IMR-90 (cell line): ENCODE measurements around the gene ELP2. TPM values are rescaled to one million over a fixed set of nuclear protein-coding genes. Genes with fewer than 3 reads are reported as not detected.

ENCODE experiments used
- ATAC-seq: fragments of 200-7000 bp; cut with Tn5 transposase; 2 replicates; pipeline ENCODE4 v1.9.1; 2020; ENCODE audit warnings: low read depth, mild to moderate bottlenecking, moderate library complexity
- BruUV-seq: library from RNA; stranded (reverse); fragments of 400-500 nt; replicated peaks from 2 replicates; lab custom pipeline; 2021; lab: Mats Ljungman, UMichigan
- CTCF ChIA-PET: fragments of 300-600 bp; formaldehyde crosslinking; extraction: SDS; loops from one replicate; lab custom pipeline; 2021; ENCODE audit warnings: antibody characterized with exemption; lab: Yijun Ruan, JAX
- POLR2A ChIA-PET: fragments of 300-600 bp; sonication (Branson Sonifier 250); formaldehyde crosslinking; loops from one replicate; lab custom pipeline; 2022; ENCODE audit warnings: antibody characterized with exemption; ENCODE audit not compliant: unreplicated experiment; lab: Charles Lee
- DNase-seq: peaks from one replicate; pipeline ENCODE4 v3.0.0; 2013
- H2AFZ ChIP-seq: replicated peaks from 2 replicates; pipeline ENCODE3; 2013; ENCODE audit warnings: low read length, mild to moderate bottlenecking; ENCODE audit not compliant: poor library complexity
- H2AK5ac ChIP-seq: 2 replicates; pipeline ENCODE4 v1.6.1; 2013; ENCODE audit warnings: low read depth, low read length, inconsistent platforms
- H2AK9ac ChIP-seq: replicated peaks from 2 replicates; pipeline ENCODE3; 2013; ENCODE audit warnings: mild to moderate bottlenecking, low read depth, low read length, moderate library complexity; ENCODE audit not compliant: poor library complexity
- H2BK120ac ChIP-seq: 2 replicates; pipeline ENCODE4 v1.6.1; 2013; ENCODE audit warnings: low read depth, low read length, inconsistent platforms
- H2BK15ac ChIP-seq: 3 replicates; pipeline ENCODE4 v1.6.1; 2013; ENCODE audit warnings: low read depth, low read length, inconsistent platforms
- H2BK20ac ChIP-seq: 2 replicates; pipeline ENCODE4 v1.6.1; 2013; ENCODE audit warnings: low read depth, mild to moderate bottlenecking, inconsistent platforms, low read length, moderate library complexity
- H2BK5ac ChIP-seq: 2 replicates; pipeline ENCODE4 v1.6.1; 2013; ENCODE audit warnings: mild to moderate bottlenecking, low read depth, low read length, inconsistent platforms; ENCODE audit not compliant: poor library complexity, severe bottlenecking
- H3K14ac ChIP-seq: replicated peaks from 2 replicates; pipeline ENCODE4 v1.6.1; 2013; ENCODE audit warnings: low read depth, low read length, inconsistent platforms
- H3K18ac ChIP-seq: 2 replicates; pipeline ENCODE4 v1.6.1; 2013; ENCODE audit warnings: low read depth, low read length, control low read depth
- H3K23ac ChIP-seq: 2 replicates; pipeline ENCODE4 v1.6.1; 2013; ENCODE audit warnings: low read depth, low read length, inconsistent platforms
- H3K27ac ChIP-seq: 2 replicates; pipeline ENCODE4 v1.5.1; 2013; ENCODE audit warnings: mild to moderate bottlenecking, control low read depth, low read length; ENCODE audit not compliant: insufficient read depth
- H3K27me3 ChIP-seq: 2 replicates; pipeline ENCODE4 v1.6.1; 2013; ENCODE audit warnings: low read length; ENCODE audit not compliant: control insufficient read depth, insufficient read depth
- H3K36me3 ChIP-seq: 2 replicates; pipeline ENCODE4 v1.6.1; 2013; ENCODE audit warnings: low read length, mixed read lengths; ENCODE audit not compliant: control insufficient read depth, insufficient read depth
- H3K4ac ChIP-seq: 2 replicates; pipeline ENCODE4 v1.6.1; 2013; ENCODE audit warnings: low read depth, low read length, inconsistent platforms
- H3K4me1 ChIP-seq: 2 replicates; pipeline ENCODE4 v1.6.1; 2013; ENCODE audit warnings: low read length, mixed read lengths; ENCODE audit not compliant: control insufficient read depth, insufficient read depth
- H3K4me2 ChIP-seq: 2 replicates; pipeline ENCODE4 v1.6.1; 2013; ENCODE audit warnings: low read depth, mild to moderate bottlenecking, control low read depth, low read length, moderate library complexity
- H3K4me3 ChIP-seq: 2 replicates; pipeline ENCODE4 v1.5.1; 2013; ENCODE audit warnings: low read depth, mild to moderate bottlenecking, control low read depth, low read length, moderate library complexity; ENCODE audit not compliant: insufficient read depth
- H3K56ac ChIP-seq: 2 replicates; pipeline ENCODE4 v1.6.1; 2013; ENCODE audit warnings: low read length, inconsistent platforms; ENCODE audit not compliant: insufficient read depth; ENCODE audit errors: extremely low read depth
- H3K79me1 ChIP-seq, 2 experiments: 2 replicates each; pipeline ENCODE4 v1.6.1; 2013; ENCODE audit warnings: low read length in 2 of 2, inconsistent platforms in 1 of 2, low read depth in 1 of 2
- H3K9ac ChIP-seq: 2 replicates; pipeline ENCODE4 v1.6.1; 2013; ENCODE audit warnings: low read depth, low read length, control low read depth
- H3K9me1 ChIP-seq: 2 replicates; pipeline ENCODE4 v1.6.1; 2013; ENCODE audit warnings: low read length, inconsistent platforms; ENCODE audit not compliant: insufficient read depth
- H3K9me3 ChIP-seq: 2 replicates; pipeline ENCODE4 v1.6.1; 2013; ENCODE audit warnings: low read length; ENCODE audit not compliant: control insufficient read depth, insufficient read depth
- H4K20me1 ChIP-seq: 2 replicates; pipeline ENCODE4 v1.6.1; 2013; ENCODE audit warnings: low read length, inconsistent platforms; ENCODE audit not compliant: insufficient read depth
- H4K5ac ChIP-seq: 2 replicates; pipeline ENCODE4 v1.6.1; 2013; ENCODE audit warnings: mild to moderate bottlenecking, low read depth, low read length, control low read depth
- H4K8ac ChIP-seq, 2 experiments: 2 replicates each; pipeline ENCODE4 v1.6.1; 2013; ENCODE audit warnings: low read depth in 2 of 2, low read length in 2 of 2, control low read depth in 1 of 2, inconsistent platforms in 1 of 2
- H4K91ac ChIP-seq: 2 replicates; pipeline ENCODE4 v1.6.1; 2013; ENCODE audit warnings: low read depth, low read length, inconsistent platforms; ENCODE audit not compliant: insufficient read depth
- BHLHE40 ChIP-seq: fragments of 150-350 bp; IDR thresholded peaks from 2 replicates; pipeline ENCODE4 v1.6.1; 2016; ENCODE audit warnings: mild to moderate bottlenecking, low read depth, low read length
- CEBPB ChIP-seq: IDR thresholded peaks from 2 replicates; pipeline ENCODE4 v1.6.1; 2012; ENCODE audit warnings: low read depth, low read length, improper control_type of control experiment
- CHD1 ChIP-seq: IDR thresholded peaks from 2 replicates; pipeline ENCODE4 v1.6.1; 2012; ENCODE audit warnings: low read depth, low read length, improper control_type of control experiment
- FOS ChIP-seq: fragments of 150-350 bp; IDR thresholded peaks from 2 replicates; pipeline ENCODE4 v1.6.1; 2016; ENCODE audit warnings: low read depth, low read length
- MAFK ChIP-seq: IDR thresholded peaks from 2 replicates; pipeline ENCODE4 v1.6.1; 2012; ENCODE audit warnings: low read depth, low read length, improper control_type of control experiment
- MAZ ChIP-seq: IDR thresholded peaks from 2 replicates; pipeline ENCODE4 v1.6.1; 2012; ENCODE audit warnings: low read depth, mild to moderate bottlenecking, low read length, improper control_type of control experiment, moderate library complexity, borderline replicate concordance
- MXI1 ChIP-seq: IDR thresholded peaks from 2 replicates; pipeline ENCODE4 v1.6.1; 2012; ENCODE audit warnings: low read depth, mild to moderate bottlenecking, low read length, moderate library complexity, borderline replicate concordance
- NFE2L2 ChIP-seq: fragments of 150-350 bp; IDR thresholded peaks from 2 replicates; pipeline ENCODE4 v1.6.1; 2016; ENCODE audit warnings: low read depth, mild to moderate bottlenecking, low read length
- POLR2A ChIP-seq: IDR thresholded peaks from 2 replicates; pipeline ENCODE4 v1.6.1; 2012; ENCODE audit warnings: mild to moderate bottlenecking, low read depth, low read length
- RAD21 ChIP-seq: IDR thresholded peaks from 2 replicates; pipeline ENCODE4 v1.6.1; 2012; ENCODE audit warnings: low read length, improper control_type of control experiment
- RCOR1 ChIP-seq: IDR thresholded peaks from 2 replicates; pipeline ENCODE4 v1.6.1; 2012; ENCODE audit warnings: mild to moderate bottlenecking, low read length, improper control_type of control experiment; ENCODE audit not compliant: insufficient replicate concordance
- RFX5 ChIP-seq: IDR thresholded peaks from 2 replicates; pipeline ENCODE4 v1.8.0; 2012; ENCODE audit warnings: low read depth, mild to moderate bottlenecking, low read length, moderate library complexity
- SMC3 ChIP-seq: fragments of 150-350 bp; IDR thresholded peaks from 2 replicates; pipeline ENCODE4 v1.6.1; 2016; ENCODE audit warnings: low read depth, mild to moderate bottlenecking, antibody characterized with exemption, low read length, moderate library complexity
- WGBS, 2 experiments: methylation state at CpG; one replicate each; pipeline versions ENCODE4 v1.1.5 to v1.1.7; 2013; ENCODE audit warnings: missing lambda C conversion rate in 2 of 2; ENCODE audit not compliant: insufficient read length in 1 of 2; ENCODE audit errors: extremely low coverage in 2 of 2; 5-methylcytosine and 5-hydroxymethylcytosine counted together
- dilution Hi-C: fragments of 300-500 bp; cut with HindIII; formaldehyde crosslinking; loops from one replicate; pipeline ENCODE4 v1.14.3; 2018; ENCODE audit warnings: low sequenced_read_pairs; ENCODE audit not compliant: unreplicated experiment
- in situ Hi-C: fragments of 300-500 bp; cut with MboI; formaldehyde crosslinking; loops from 3 replicates; pipeline ENCODE4 v1.14.3; 2019; ENCODE audit warnings: low sequenced_read_pairs, inconsistent platforms, mixed read lengths
- intact Hi-C: fragments of 100-400 bp; cut with micrococcal nuclease; formaldehyde crosslinking; loops from 2 replicates; pipeline ENCODE4 v1.10.0; 2022
- polyA plus RNA-seq, 3 experiments: library from polyadenylated mRNA; depleted of rRNA; stranded (reverse); fragments of >200 nt; gene quantifications; 2 replicates each; pipeline ENCODE4 v1.2.3, GENCODE V29; 2012; ENCODE audit warnings: low replicate concordance in 1 of 3
- total RNA-seq: library from RNA; depleted of rRNA; stranded (reverse); fragments of >200 nt; gene quantifications from 2 replicates; pipeline ENCODE4 v1.2.3, GENCODE V29; 2012
- TF ChIP-seq, protein P1 (sequence below): conservative IDR thresholded peaks from 2 replicates; pipeline ENCODE4 v1.5.1; 2012; ENCODE audit warnings: mild to moderate bottlenecking, low read depth, low read length, improper control_type of control experiment
- TF ChIP-seq, protein P2 (sequence below): fragments of 150-350 bp; IDR thresholded peaks from 2 replicates; pipeline ENCODE4 v1.6.1; 2017; ENCODE audit warnings: mild to moderate bottlenecking, antibody characterized with exemption, low read length, low read depth
- TF ChIP-seq, protein P3 (sequence below): fragments of 150-350 bp; IDR thresholded peaks from 2 replicates; pipeline ENCODE4 v1.6.1; 2016; ENCODE audit warnings: low read depth, mild to moderate bottlenecking, low read length, moderate library complexity, borderline replicate concordance

The ELP2 gene
- total and polyA plus RNA-seq, 2 of the 4 experiments (the other 2 are of a cell fraction), result 48.1 to 161 TPM

DNA sequence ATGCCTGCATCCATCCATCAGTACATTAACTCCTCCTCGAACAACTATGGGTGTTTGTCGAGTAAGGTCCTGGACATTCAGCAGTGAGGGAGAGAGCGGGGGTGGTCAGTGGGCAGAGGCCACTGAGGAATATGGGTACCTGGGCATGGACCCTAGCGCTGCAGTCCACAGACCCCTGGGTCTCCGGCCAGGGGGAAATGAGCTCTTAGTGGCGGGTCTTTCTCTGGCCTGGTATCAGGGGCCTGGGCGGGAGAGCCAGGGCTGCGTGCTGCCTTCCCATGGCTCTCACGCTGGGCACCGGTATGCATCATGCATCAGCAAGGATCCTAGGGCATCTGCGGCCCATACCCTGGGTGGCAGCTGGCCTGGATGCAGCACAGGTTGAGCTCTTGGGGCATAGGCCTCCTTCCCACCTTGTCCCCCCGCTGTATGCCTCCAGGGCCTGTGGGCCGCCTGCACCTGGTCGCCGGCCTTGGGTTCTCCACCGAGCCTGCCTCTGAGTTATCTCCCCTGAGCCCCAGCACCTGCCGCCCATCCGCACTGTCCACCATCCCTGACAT, 56.3 kb downstream of the ELP2 start:
- Histone ChIP-seq H3K4me3 (peak overlapping the region; percentile 91), H3K4me2 (peak overlapping the region; percentile 78), H2AK5ac (no peak overlapping the region), H3K14ac (no peak overlapping the region), H2AFZ (peak overlapping the region; percentile 95), H3K23ac (no peak overlapping the region), H3K4ac (no peak overlapping the region), H3K27me3 (no peaks in the 10 kb centered on the region), H2BK20ac (no peak overlapping the region), H3K9me3 (no peaks in the 10 kb centered on the region), H2BK5ac (no peak overlapping the region), H3K79me1 (peaks cover 7 to 23% of the 10 kb centered on the region in 2 experiments; a peak in 3 of 4 replicates), H2BK15ac (no peak overlapping the region), H3K18ac (no peak overlapping the region), H4K20me1 (no peaks in the 10 kb centered on the region), H3K36me3 (no peaks in the 10 kb centered on the region), H2BK120ac (no peak overlapping the region), H4K8ac (no peak overlapping the region), H4K91ac (no peak overlapping the region), H2AK9ac (peak overlapping the region; percentile 94), H3K56ac (no peak overlapping the region), H4K5ac (no peak overlapping the region), H3K4me1 (peaks cover 16% of the 10 kb centered on the region; the same call in 1 of the 2 replicates), H3K27ac (no peak overlapping the region), H3K9ac (0 out of 2 replicates have a peak overlapping the region, but pooled peaks have one; percentile 53), H3K9me1 (peaks cover 13% of the 10 kb centered on the region; the same call in 1 of the 2 replicates)
- ChIA-PET CTCF (no interaction called here), POLR2A (no interaction called here)
- in situ Hi-C loops, result no loop called here
- TF ChIP-seq MAZ, result no peak
- TF ChIP-seq RAD21, result no peak
- no peak for TF ChIP-seq RFX5
- TF ChIP-seq, protein P1, sequence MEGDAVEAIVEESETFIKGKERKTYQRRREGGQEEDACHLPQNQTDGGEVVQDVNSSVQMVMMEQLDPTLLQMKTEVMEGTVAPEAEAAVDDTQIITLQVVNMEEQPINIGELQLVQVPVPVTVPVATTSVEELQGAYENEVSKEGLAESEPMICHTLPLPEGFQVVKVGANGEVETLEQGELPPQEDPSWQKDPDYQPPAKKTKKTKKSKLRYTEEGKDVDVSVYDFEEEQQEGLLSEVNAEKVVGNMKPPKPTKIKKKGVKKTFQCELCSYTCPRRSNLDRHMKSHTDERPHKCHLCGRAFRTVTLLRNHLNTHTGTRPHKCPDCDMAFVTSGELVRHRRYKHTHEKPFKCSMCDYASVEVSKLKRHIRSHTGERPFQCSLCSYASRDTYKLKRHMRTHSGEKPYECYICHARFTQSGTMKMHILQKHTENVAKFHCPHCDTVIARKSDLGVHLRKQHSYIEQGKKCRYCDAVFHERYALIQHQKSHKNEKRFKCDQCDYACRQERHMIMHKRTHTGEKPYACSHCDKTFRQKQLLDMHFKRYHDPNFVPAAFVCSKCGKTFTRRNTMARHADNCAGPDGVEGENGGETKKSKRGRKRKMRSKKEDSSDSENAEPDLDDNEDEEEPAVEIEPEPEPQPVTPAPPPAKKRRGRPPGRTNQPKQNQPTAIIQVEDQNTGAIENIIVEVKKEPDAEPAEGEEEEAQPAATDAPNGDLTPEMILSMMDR, result no peak
- no peak for TF ChIP-seq CEBPB
- TF ChIP-seq BHLHE40, result no peak
- TF ChIP-seq MXI1, result no peak
- TF ChIP-seq POLR2A, result no peak
- TF ChIP-seq FOS, result no peak
- no peak for TF ChIP-seq NFE2L2
- TF ChIP-seq, protein P2, sequence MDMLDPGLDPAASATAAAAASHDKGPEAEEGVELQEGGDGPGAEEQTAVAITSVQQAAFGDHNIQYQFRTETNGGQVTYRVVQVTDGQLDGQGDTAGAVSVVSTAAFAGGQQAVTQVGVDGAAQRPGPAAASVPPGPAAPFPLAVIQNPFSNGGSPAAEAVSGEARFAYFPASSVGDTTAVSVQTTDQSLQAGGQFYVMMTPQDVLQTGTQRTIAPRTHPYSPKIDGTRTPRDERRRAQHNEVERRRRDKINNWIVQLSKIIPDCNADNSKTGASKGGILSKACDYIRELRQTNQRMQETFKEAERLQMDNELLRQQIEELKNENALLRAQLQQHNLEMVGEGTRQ, result no peak
- TF ChIP-seq, protein P3, sequence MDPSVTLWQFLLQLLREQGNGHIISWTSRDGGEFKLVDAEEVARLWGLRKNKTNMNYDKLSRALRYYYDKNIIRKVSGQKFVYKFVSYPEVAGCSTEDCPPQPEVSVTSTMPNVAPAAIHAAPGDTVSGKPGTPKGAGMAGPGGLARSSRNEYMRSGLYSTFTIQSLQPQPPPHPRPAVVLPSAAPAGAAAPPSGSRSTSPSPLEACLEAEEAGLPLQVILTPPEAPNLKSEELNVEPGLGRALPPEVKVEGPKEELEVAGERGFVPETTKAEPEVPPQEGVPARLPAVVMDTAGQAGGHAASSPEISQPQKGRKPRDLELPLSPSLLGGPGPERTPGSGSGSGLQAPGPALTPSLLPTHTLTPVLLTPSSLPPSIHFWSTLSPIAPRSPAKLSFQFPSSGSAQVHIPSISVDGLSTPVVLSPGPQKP, result no peak
- no peak for TF ChIP-seq MAFK
- no peak for TF ChIP-seq RCOR1
- no peak for TF ChIP-seq SMC3
- TF ChIP-seq CHD1, result no peak
- no TSS peak for BruUV-seq
- intact Hi-C loops, result no loop called here
- ATAC-seq, result no peak
- WGBS, 2 experiments, result 80% methylated on average over 10 of the region's 18 CpGs; no CpG with 5 or more reads in 1 of the 2 experiments
- no peak for DNase-seq
- dilution Hi-C loops, result no loop called here
